HFF-Myc (cell line): ENCODE measurements around the gene TAS2R31.

Source experiments
- DNase-seq: peaks from one replicate; pipeline ENCODE4 v3.0.0-alpha.2; 2011; ENCODE audit warnings: low read depth; ENCODE audit errors: extremely low read depth
- H3K4me3 ChIP-seq: replicated peaks from 2 replicates; pipeline ENCODE4 v1.5.1; 2011; ENCODE audit warnings: low read depth, mild to moderate bottlenecking, control low read depth, low read length
- TF ChIP-seq, protein P1 (sequence below): IDR thresholded peaks from 2 replicates; pipeline ENCODE4 v1.5.1; 2012; ENCODE audit warnings: mild to moderate bottlenecking, low read depth, low read length, control low read depth; ENCODE audit errors: missing control alignments

The TAS2R31 gene

DNA sequence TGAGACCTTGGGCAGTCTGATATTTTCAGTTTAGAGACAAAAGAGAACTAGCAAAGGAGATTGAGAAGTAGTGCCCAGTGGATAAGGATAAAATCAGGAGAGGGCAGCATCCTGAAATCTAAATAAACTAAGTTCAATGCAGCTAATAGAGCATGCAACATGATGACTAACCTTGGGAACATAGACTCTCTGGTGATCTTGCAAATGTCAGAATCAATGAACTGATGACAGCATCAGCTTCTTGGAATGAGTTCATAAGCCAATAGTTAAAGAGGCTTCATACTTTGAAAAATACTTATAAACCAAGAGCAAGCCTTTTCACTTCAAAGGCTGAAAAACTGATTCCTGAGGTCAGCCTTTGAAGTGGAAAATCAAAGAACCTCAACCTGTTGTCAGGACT lies 17.0 kb downstream of the TAS2R31 start:
- DNase-seq: no peak
- TF ChIP-seq, protein P1, sequence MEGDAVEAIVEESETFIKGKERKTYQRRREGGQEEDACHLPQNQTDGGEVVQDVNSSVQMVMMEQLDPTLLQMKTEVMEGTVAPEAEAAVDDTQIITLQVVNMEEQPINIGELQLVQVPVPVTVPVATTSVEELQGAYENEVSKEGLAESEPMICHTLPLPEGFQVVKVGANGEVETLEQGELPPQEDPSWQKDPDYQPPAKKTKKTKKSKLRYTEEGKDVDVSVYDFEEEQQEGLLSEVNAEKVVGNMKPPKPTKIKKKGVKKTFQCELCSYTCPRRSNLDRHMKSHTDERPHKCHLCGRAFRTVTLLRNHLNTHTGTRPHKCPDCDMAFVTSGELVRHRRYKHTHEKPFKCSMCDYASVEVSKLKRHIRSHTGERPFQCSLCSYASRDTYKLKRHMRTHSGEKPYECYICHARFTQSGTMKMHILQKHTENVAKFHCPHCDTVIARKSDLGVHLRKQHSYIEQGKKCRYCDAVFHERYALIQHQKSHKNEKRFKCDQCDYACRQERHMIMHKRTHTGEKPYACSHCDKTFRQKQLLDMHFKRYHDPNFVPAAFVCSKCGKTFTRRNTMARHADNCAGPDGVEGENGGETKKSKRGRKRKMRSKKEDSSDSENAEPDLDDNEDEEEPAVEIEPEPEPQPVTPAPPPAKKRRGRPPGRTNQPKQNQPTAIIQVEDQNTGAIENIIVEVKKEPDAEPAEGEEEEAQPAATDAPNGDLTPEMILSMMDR: no peak
- no peak overlapping the region for H3K4me3 ChIP-seq

DNA sequence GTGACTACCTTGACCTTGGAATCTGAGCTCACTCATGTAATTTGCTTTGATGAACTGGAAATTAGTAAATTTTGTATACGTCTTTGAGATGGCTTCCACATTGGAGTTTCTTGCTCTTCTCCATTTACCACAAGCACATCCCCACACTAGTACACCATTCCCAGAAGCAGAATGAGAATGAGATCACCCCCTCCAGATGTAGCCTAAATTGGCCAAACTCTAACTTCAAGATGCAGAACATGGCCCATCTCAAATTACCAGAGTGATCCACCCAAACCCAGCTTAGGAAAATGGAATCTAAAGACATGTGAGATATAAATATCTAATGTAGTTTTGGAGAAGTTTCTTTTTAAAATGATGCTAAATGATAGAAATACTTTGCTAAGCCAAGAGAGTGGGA lies 23.6 kb downstream of the TAS2R31 start:
- DNase-seq: no peak
- H3K4me3 ChIP-seq: no peak overlapping the region
- TF ChIP-seq, protein P1: no peak

DNA sequence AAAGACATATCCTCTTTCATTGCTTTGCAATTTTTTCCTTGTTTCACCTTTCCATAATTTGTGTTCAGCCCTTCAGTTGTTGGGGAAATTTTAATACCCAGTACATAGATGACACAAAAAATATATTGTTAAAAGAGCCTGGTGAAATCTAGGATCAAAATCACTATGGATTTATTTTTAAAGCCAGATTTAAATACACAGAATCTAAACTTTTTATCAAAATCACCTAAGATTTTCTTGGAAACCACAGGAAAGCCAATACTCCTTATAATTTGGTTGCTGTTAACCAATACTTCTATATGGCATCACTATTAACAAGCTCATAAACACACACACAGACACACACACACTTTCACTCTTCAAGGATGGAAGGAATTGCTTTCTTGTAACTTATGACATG lies 33.0 kb downstream of the TAS2R31 start, which contains the start of gene TAS2R20:
Gene TAS2R20 (minus strand): TSS at position 101 of the 400 bp plus-strand sequence. CDS start 429 bp downstream, outside the sequence.
- TF ChIP-seq, protein P1: no peak
- no peak within 1 kb of the TSS for H3K4me3 ChIP-seq
- no peak for DNase-seq

DNA sequence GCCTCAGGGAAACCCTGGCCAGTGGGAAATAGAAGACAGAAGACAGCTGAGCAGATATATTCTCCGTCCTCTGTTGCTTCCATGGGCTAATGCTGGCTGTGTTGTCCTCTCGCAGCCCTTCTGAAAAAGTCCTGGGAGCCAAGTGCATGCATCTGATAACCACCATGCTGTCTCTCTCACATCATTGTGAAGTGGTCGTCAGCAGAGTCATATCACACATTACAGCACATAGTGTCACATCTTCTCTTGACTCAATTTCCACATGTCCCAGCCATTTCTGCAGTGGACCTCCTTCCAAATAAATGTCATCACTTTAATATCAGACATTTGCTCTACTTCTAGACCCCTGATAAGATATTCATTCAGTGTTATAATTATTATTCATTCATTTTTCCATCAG lies 36.9 kb downstream of the TAS2R31 start:
- DNase-seq: no peak
- TF ChIP-seq, protein P1: no peak
- no peak overlapping the region for H3K4me3 ChIP-seq

DNA sequence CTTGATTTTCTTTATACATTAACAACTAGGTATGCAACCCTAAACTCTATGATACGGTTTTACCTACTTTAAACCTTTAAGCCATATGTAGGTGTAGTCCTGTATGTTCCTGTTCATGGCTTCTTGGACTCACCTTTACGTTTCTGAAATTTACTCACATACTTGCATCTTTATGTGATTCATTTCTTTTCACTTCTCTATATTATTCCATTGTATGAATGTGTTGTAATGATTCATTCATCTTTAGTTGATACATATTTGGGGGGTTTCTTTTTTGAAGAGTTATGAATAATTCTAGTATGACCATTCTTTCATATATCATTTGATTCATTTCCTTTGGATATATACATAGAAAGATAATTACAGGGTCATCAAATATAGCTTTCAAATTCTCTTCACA lies 42.1 kb downstream of the TAS2R31 start:
- DNase-seq: no peak
- TF ChIP-seq, protein P1: no peak
- no peak overlapping the region for H3K4me3 ChIP-seq

- TF ChIP-seq, protein P1: no peak
- DNase-seq: no peak
- no peak within 1 kb of the TSS for H3K4me3 ChIP-seq
Observed at GRCh38 chr12:10986812-10987211, 44.4 kb downstream of the TAS2R31 start, which contains the start of gene TAS2R50. TSS of gene TAS2R50 (minus strand) at chr12:10986912. CDS start at chr12:10986860, 52 bp downstream.

GRCh38 chr12:10982244-10982643 lies 49.0 kb downstream of the TAS2R31 start:
- no peak for DNase-seq
- no peak overlapping the region for H3K4me3 ChIP-seq
- TF ChIP-seq, protein P1: no peak
